AG09309 (cell line): ENCODE results near the gene EEIG1.

Source experiments
- DNase-seq: peaks from one replicate; pipeline ENCODE4 v3.0.0-alpha.2; 2010; ENCODE audit warnings: low read depth
- H3K4me3 ChIP-seq: 2 replicates; pipeline ENCODE4 v1.5.1; 2011; ENCODE audit warnings: mild to moderate bottlenecking, low read depth, low read length, moderate library complexity; ENCODE audit not compliant: control insufficient read depth
- TF ChIP-seq, protein P1 (sequence below): IDR thresholded peaks from 2 replicates; pipeline ENCODE4 v1.5.1; 2011; ENCODE audit warnings: mild to moderate bottlenecking, low read depth, low read length, inconsistent platforms; ENCODE audit not compliant: insufficient read depth, control insufficient read depth; ENCODE audit errors: missing control alignments

EEIG1 gene

DNA sequence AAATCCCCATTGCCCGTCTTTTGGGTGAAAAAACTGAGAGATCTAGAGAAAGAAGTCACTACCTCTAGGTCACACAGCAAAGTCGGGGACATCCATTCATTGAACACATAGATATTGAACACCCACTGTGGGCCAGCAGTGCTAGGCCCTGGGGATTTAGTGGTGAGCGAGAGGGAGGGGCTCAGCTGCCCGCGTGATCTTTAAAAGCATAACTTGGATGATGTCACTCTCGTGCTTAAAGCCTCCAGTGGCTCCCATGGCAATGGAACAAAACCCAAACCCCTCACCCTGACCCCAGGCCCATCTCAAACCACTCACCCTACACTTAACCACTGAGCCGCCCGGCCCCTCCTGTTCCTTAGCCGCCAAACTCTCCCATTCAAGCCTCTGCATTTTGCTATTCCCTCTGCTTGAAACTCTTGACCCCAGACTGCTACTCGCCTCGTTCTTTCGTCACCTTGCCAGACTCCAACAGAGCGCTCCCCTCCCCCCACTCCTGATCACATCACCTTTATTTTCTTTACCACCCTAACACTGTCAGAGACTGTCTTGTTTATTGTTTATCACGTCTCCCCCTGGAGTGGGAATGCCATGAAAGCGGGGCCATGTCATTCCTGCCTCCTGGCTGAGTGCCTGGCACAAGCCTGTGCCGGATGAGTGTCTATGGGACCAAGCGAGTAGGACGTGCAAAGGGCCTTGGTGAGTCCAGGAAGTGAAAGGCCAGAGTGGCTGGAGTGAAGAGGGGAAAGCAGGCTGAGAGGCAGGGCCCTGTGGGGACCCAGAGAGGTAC, 49.5 kb downstream of the EEIG1 start:
- H3K4me3 ChIP-seq, result peak overlapping the region; percentile 63
- TF ChIP-seq, protein P1, sequence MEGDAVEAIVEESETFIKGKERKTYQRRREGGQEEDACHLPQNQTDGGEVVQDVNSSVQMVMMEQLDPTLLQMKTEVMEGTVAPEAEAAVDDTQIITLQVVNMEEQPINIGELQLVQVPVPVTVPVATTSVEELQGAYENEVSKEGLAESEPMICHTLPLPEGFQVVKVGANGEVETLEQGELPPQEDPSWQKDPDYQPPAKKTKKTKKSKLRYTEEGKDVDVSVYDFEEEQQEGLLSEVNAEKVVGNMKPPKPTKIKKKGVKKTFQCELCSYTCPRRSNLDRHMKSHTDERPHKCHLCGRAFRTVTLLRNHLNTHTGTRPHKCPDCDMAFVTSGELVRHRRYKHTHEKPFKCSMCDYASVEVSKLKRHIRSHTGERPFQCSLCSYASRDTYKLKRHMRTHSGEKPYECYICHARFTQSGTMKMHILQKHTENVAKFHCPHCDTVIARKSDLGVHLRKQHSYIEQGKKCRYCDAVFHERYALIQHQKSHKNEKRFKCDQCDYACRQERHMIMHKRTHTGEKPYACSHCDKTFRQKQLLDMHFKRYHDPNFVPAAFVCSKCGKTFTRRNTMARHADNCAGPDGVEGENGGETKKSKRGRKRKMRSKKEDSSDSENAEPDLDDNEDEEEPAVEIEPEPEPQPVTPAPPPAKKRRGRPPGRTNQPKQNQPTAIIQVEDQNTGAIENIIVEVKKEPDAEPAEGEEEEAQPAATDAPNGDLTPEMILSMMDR, result no peak
- DNase-seq, result no peak
